WI38 (cell line): ENCODE measurements around the gene SWSAP1.

Experiments used
- H3K4me3 ChIP-seq: 2 replicates; pipeline ENCODE4 v1.5.1; 2011; ENCODE audit warnings: low read depth, mild to moderate bottlenecking, control low read depth, low read length
- TF ChIP-seq, protein P1 (sequence below): IDR thresholded peaks from 2 replicates; pipeline ENCODE4 v1.5.1; 2012; ENCODE audit warnings: low read depth, mild to moderate bottlenecking, control low read depth, low read length

Gene SWSAP1

DNA sequence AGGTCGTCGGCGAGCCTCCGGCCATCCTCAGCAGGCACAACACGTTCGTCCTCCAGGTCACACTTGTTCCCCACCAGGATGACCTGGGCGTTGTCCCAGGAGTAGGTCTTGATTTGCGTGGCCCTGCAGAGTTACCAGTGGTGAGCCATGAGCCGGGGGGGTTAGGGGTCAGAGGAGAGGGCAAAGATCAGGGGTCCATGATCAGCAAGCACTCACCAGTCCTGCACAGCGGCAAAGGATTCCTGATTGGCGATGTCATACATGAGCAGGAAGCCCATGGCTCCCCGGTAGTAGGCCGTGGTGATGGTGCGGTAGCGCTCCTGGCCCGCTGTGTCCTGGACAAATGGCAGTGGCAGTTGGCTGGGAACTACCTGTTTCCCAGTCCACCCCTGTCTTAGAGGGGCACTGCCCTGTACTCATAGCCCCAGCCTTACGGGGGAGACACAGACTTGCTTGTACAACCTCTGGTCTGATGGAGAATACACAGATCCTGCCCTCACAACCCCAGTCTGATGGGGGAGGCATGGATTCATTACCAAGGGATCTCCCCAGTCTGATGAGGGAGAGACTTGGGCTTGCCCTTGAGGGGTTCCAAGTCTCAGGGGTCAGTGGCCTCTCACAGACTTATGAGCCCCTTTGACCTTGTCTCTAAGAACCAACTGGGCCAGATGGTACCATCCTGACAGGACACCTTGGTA lies 38.9 kb upstream of the SWSAP1 start:
- TF ChIP-seq, protein P1, sequence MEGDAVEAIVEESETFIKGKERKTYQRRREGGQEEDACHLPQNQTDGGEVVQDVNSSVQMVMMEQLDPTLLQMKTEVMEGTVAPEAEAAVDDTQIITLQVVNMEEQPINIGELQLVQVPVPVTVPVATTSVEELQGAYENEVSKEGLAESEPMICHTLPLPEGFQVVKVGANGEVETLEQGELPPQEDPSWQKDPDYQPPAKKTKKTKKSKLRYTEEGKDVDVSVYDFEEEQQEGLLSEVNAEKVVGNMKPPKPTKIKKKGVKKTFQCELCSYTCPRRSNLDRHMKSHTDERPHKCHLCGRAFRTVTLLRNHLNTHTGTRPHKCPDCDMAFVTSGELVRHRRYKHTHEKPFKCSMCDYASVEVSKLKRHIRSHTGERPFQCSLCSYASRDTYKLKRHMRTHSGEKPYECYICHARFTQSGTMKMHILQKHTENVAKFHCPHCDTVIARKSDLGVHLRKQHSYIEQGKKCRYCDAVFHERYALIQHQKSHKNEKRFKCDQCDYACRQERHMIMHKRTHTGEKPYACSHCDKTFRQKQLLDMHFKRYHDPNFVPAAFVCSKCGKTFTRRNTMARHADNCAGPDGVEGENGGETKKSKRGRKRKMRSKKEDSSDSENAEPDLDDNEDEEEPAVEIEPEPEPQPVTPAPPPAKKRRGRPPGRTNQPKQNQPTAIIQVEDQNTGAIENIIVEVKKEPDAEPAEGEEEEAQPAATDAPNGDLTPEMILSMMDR, result no peak

DNA sequence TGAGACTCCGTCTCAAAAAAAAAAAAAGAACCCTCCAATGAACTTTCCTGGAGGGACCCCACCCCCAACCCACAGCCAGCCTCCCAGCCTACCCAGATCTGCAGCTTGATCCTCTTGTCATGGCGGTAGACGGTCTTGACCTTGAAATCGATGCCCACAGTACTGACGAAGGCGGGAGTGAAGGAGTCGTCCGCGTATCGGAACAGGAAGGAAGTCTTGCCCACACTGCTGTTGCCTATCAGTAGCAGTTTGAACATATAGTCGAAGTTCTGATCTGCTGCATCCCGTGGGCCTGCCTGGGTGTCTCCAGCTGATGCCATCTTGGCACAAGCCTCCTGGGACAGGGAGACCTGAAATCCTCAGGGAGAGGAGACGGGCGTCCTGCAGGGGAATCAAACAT lies 37.4 kb upstream of the SWSAP1 start:
- TF ChIP-seq, protein P1, result no peak

More for the DNA sequence above, 38.9 kb upstream of the SWSAP1 start:
- no peak overlapping the region for H3K4me3 ChIP-seq

DNA sequence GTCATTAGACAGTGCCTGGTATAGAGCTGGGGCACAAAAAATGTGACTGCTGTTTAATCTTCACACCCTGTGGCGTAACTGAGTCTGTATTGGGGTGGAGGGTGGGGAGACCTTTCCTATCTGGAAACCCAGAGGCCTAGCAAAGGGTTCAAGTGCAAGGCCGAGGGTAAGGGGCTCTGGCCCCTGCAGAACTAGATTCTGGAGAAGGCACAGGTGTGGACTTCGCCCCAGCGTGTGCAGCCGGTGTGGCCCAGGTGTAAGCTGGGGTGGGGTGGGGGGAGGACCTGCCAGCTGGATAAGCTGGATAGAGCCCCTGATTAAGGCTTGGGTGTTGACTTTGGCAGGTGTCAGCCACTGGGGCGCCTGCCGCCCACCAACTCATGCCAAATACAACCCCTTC lies 36.3 kb upstream of the SWSAP1 start:
- no peak overlapping the region for H3K4me3 ChIP-seq

More for the DNA sequence above, 37.4 kb upstream of the SWSAP1 start:
- H3K4me3 ChIP-seq, result no peak overlapping the region

DNA sequence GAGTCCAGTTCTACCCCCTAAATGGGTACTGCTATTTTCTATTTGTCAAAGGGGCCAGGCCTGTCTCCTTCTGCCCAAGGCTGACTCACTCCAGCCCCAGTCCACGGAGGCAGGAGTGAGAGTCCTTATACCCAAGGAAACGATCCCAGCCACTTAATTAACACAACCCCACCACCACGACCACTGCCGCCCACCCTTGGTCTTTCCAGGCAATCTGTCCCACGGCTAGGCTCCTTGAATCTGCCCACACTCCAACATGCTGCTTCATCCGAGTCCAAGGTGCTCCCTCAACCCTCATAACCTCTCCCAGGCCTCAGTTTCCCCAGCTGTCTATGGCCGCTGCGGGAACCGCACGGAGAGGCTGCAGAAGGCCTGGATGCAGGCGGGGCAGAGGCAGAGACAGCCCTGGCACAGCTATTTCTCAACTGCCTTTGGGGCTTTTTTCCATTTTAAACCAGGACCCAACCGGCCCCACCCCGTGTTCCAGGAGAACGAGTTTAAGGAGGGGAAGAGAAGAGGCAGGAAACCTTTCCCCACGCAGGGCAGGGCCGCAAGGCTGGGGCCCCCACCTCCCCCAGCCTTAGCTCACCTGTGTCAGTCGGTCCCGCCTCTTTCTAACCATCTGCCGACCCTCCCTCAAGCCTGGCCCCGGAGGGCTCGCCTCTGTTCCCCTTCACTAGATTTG lies 35.8 kb upstream of the SWSAP1 start:
- TF ChIP-seq, protein P1, result no peak
- H3K4me3 ChIP-seq, result peak overlapping the region; percentile 72

More for the DNA sequence above, 36.3 kb upstream of the SWSAP1 start:
- TF ChIP-seq, protein P1, result no peak

DNA sequence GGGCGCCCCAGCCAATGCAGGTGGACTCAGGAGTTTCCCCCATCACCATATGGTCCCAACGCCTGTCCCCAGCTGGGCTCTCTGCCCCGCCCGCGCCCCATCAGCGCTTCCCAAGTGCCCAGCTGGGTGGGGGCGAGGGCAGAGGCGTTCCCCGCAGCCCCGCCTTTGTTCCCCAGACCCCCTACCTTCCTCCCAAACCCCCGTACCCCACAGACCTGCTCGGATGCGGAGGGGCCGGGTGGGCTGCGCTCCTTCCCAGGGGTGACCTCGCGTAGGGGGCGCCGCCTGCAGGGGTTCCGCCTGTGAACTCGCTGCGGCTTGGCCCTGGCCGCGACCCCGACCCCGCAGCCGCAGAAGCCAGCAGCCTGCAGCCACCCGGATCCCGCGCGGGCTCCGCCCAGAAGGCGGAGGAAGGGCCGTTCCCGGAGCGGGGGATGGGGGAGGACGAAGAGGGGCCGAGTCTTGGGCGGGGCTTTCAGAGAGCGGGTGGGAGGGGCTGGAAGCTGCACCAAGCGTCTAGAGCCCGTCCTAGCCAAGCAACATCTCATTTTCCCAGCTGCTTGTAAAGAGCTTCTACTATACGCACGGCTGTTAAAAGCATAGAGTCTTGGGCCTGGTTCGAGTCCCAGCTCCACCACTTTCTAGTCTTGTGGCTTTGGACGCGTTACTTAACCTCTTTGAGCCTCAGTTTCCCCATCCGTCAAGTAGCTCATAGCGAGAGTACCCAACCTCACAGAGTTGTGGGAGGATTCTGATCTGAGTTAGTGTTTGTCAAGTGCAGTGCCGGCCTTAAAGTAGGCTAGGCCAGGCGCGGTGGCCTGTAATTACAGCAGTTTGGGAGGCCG lies 35.0 kb upstream of the SWSAP1 start, which contains the start of gene RAB3D:
Gene RAB3D, minus strand, starts transcription at position 404 of the 845 bp plus-strand sequence. CDS start 2,258 bp downstream, outside the sequence.
- TF ChIP-seq, protein P1, result no peak
- peak within 1 kb of the TSS; percentile 72 for H3K4me3 ChIP-seq

DNA sequence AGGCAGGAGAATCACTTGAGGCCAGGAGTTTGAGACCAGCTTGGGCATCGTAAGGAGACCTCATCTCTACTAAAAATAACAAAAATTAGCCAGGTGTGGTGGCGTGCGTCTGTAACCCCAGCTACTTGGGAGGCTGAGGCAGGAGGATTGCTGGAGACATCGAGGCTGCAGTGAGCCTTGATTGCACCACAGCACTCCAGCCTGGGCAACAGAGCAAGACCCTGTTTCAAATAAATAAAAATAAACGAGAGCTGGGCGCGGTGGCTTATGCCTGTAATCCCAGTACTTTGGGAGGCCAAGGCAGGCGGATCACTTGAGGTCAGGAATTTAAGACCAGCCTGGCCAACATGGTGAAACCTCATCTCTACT lies 34.4 kb upstream of the SWSAP1 start:
- peak overlapping the region; percentile 72; the same call in 1 of the 2 replicates for H3K4me3 ChIP-seq

DNA sequence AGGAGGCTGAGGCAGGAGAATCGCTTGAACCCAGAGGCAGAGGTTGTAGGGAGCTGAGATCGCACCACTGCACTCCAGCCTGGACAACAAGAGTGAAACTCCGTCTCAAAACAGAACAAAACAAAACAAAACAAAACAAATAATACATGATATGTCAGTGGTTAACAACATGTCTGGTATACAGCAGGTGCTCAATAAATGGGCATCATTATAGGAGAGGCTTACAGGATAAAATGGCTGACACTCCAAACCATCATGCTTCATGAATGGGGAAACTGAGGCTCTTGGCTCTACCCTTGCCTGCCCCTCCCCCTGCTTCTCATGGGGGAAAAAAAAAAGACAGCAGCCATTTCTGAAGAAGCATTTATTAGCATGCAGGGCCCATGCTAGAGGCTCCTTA lies 32.0 kb upstream of the SWSAP1 start:
- no peak overlapping the region for H3K4me3 ChIP-seq
- TF ChIP-seq, protein P1, result no peak
